BJ (cell line): Measurements from ENCODE around the gene ACSBG1. TPM values are rescaled to one million over a fixed set of nuclear protein-coding genes. Genes with fewer than 3 reads are reported as not detected.

Source experiments
- CTCF ChIA-PET: fragments of 350-600 bp; formaldehyde crosslinking; extraction: SDS; loops from one replicate; lab custom pipeline; 2021; ENCODE audit warnings: antibody characterized with exemption, inconsistent platforms; lab: Yijun Ruan, JAX
- POLR2A ChIA-PET: fragments of 300-600 bp; sonication (Branson Sonifier 250); formaldehyde crosslinking; extraction: SDS; loops from one replicate; lab custom pipeline; 2021; ENCODE audit warnings: antibody characterized with exemption; lab: Charles Lee
- DNase-seq: peaks from one replicate; pipeline ENCODE4 v3.0.0-alpha.2; 2011; ENCODE audit warnings: low read depth
- H3K27me3 ChIP-seq: 2 replicates; pipeline ENCODE4 v1.6.0; 2011; ENCODE audit warnings: low read length; ENCODE audit not compliant: control insufficient read depth, insufficient read depth
- H3K36me3 ChIP-seq: 2 replicates; pipeline ENCODE4 v1.5.1; 2011; ENCODE audit warnings: low read length; ENCODE audit not compliant: control insufficient read depth, insufficient read depth
- H3K4me3 ChIP-seq: 2 replicates; pipeline ENCODE4 v1.5.1; 2011; ENCODE audit warnings: low read depth, mild to moderate bottlenecking, control low read depth, low read length
- polyA plus RNA-seq: library from polyadenylated mRNA; depleted of rRNA; stranded (reverse); fragments of >200 nt; gene quantifications from 2 replicates; pipeline ENCODE4 v1.2.3, GENCODE V29; 2011
- TF ChIP-seq, protein P1 (sequence below): IDR thresholded peaks from 2 replicates; pipeline ENCODE4 v1.5.1; 2011; ENCODE audit warnings: low read depth, mild to moderate bottlenecking, control low read depth, inconsistent platforms, low read length, moderate library complexity; ENCODE audit not compliant: insufficient read depth

ACSBG1 gene
- polyA plus RNA-seq, 1 experiment, result 0.01 TPM

DNA sequence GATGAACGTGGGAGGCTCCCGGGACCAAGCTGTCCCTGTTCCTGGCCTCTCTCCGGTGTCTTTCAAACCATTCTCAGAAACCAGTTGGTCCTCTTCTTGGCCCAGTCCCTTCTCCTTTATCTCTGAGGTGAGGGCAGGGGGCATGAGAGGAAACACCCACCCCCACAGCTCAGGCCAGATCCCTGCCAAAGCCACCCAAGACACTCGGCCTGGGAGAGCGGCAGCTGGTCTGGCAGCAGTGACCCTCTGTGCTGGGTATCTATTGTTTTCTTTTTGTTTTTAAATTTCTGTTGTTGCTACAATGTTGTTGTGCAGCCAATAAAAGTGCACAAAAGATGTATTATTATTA, 27.3 kb downstream of the ACSBG1 start:
- Histone ChIP-seq H3K36me3 (no peaks in the 10 kb centered on the region), H3K4me3 (no peak overlapping the region), H3K27me3 (peaks cover 5% of the 10 kb centered on the region)
- POLR2A ChIA-PET, result no interaction called here
- TF ChIP-seq, protein P1, sequence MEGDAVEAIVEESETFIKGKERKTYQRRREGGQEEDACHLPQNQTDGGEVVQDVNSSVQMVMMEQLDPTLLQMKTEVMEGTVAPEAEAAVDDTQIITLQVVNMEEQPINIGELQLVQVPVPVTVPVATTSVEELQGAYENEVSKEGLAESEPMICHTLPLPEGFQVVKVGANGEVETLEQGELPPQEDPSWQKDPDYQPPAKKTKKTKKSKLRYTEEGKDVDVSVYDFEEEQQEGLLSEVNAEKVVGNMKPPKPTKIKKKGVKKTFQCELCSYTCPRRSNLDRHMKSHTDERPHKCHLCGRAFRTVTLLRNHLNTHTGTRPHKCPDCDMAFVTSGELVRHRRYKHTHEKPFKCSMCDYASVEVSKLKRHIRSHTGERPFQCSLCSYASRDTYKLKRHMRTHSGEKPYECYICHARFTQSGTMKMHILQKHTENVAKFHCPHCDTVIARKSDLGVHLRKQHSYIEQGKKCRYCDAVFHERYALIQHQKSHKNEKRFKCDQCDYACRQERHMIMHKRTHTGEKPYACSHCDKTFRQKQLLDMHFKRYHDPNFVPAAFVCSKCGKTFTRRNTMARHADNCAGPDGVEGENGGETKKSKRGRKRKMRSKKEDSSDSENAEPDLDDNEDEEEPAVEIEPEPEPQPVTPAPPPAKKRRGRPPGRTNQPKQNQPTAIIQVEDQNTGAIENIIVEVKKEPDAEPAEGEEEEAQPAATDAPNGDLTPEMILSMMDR, result no peak
- CTCF ChIA-PET, result interaction anchor here (0.9 to 3.9 kb wide), 3 partner anchors 11 to 296 kb away, joined by 3 to 31 read pairs (median 3); no protein-coding TSS in a partner anchor
- DNase-seq, result no peak

- TF ChIP-seq, protein P1, result no peak
- DNase-seq, result no peak
- H3K36me3 ChIP-seq, result no peaks in the 10 kb centered on the region
- ChIA-PET CTCF (interaction anchor here (0.6 to 3.9 kb wide), 4 partner anchors 11 to 296 kb away, joined by 3 to 31 read pairs (median 3); no protein-coding TSS in a partner anchor), POLR2A (no interaction called here)
- H3K4me3 ChIP-seq, result no peak overlapping the region
- H3K27me3 ChIP-seq, result peaks cover 5% of the 10 kb centered on the region
These were observed 27.8 kb downstream of the ACSBG1 start for GRCh38 chr15:78206326-78207109.

DNA sequence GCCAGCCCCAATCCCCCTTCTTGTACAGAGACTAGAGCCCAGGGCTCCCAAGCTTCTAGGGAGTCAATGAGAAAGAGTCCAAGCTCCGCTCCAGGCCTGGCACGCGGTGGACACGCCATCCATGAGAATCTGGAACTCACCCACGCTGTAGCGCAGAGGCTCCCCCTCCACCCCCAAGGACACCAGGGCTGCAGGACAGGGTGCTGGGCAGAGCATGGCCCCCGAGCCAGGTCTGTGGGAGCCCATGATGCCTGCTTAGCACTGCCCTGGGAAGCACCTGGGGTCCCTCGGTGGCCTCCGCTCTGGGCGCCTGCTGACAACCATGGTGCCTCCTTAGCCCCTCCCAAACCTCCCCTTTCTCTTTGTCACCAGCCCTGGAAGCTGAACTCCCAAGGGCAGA, 28.5 kb downstream of the ACSBG1 start:
- POLR2A ChIA-PET, result no interaction called here
- CTCF ChIA-PET, result interaction anchor here (0.8 to 3.9 kb wide), 5 partner anchors 10 to 97 kb away, joined by 3 to 31 read pairs (median 3); no protein-coding TSS in a partner anchor
- no peak overlapping the region for H3K4me3 ChIP-seq

DNA sequence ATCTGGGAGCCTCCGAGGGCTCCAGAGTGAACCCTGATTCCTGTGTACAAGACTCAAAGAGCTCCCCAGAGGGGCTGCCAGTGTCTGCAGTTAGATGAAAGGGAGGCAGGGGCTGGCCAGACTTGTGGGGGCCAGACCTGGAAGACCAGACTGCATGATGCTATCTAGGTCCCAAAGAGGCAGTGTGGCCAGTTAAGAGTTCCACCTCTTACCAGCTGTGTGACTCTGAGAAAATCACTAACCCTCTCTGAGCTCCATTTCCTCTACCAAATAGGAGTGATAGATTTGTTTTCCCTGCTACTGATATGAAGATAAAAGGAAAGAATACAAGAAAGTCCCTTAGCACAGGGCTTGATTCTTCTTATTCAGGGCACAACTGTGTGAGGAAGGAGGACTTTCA, 29.0 kb downstream of the ACSBG1 start:
- ChIA-PET CTCF (interaction anchor here (0.8 to 3.9 kb wide), 7 partner anchors 9 to 96 kb away, joined by 3 to 31 read pairs (median 3); no protein-coding TSS in a partner anchor), POLR2A (no interaction called here)
- Histone ChIP-seq H3K4me3 (no peak overlapping the region), H3K27me3 (peaks cover 8% of the 10 kb centered on the region), H3K36me3 (no peaks in the 10 kb centered on the region)
- TF ChIP-seq, protein P1, result no peak
- no peak for DNase-seq

More for the DNA sequence above, 28.5 kb downstream of the ACSBG1 start:
- Histone ChIP-seq H3K27me3 (peaks cover 8% of the 10 kb centered on the region), H3K36me3 (no peaks in the 10 kb centered on the region)
- TF ChIP-seq, protein P1, result no peak
- no peak for DNase-seq
